Measurements from ENCODE around the gene MCHR1.

MCHR1 gene

DNA sequence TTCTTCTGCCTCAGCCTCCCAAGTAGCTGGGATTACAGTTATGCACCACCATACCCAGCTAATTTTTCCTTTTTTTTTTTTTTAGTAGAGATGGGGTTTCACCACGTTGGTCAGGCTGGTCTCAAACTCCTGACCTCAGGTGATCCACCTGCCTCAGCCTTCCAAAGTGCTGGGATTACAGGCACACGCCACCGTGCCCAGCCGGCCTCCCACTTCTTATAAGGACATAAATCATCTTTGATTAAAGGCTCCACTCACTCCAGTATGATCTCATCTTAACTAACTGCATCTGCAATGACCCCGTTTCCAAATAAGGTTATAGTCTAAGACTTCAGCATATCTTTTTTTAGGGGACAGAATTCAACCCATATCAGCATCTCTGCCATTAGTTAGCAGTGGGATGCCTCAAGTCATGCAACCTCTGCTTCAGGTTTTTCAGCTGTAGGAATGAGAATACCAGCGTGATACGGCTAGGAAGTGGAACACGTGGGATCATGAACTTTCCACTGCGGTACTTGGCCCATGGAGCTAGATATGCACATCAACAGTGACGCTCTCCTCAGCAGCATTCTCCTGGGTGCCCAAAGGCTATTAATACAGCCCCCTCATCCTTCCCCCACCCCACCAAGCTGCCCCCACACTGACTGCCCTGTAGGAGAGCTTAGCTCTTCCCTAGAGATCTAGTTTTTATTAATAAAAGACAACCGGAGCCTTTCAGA lies 41.4 kb downstream of the MCHR1 start:
- H3K9ac ChIP-seq (ENCODE audit: insufficient read length) = no peak overlapping the region
- DNase-seq (ENCODE audit: low read depth, low spot score) = no peak
- H3K36me3 ChIP-seq (ENCODE audit: insufficient read depth, low read length) = no peaks in the 10 kb centered on the region
- no peak overlapping the region for H3K4me3 ChIP-seq
- no peak overlapping the region for H3K27ac ChIP-seq
- no peak for TF ChIP-seq POLR2AphosphoS5 (IDR thresholded peaks at IDR 0.05; ENCODE audit: borderline replicate concordance, low read depth, low read length)
- no peaks in the 10 kb centered on the region for H3K9me3 ChIP-seq (ENCODE audit: low read depth, low read length)

GRCh38 chr22:40721266-40721665 lies 42.0 kb downstream of the MCHR1 start:
- DNase-seq (ENCODE audit: low read depth, low spot score) = no peak
- H3K4me3 ChIP-seq = no peak overlapping the region

GRCh38 chr22:40723396-40723933 lies 44.2 kb downstream of the MCHR1 start:
- H3K27ac ChIP-seq = no peak overlapping the region
- DNase-seq (ENCODE audit: low read depth, low spot score) = no peak
- TF ChIP-seq POLR2AphosphoS5 (IDR thresholded peaks at IDR 0.05; ENCODE audit: borderline replicate concordance, low read depth, low read length) (no peak), EZH2 (IDR thresholded peaks at IDR 0.05) (no peak), FOXP2 (optimal IDR thresholded peaks at IDR 0.05; ENCODE audit: control extremely low read depth, extremely low read length, insufficient read depth) (no peak)
- no peak overlapping the region for H3K9ac ChIP-seq (ENCODE audit: insufficient read length)
- H3K4me3 ChIP-seq = no peak overlapping the region
- no peaks in the 10 kb centered on the region for H3K36me3 ChIP-seq (ENCODE audit: insufficient read depth, low read length)
- no peaks in the 10 kb centered on the region for H3K9me3 ChIP-seq (ENCODE audit: low read depth, low read length)

More at GRCh38 chr22:40721266-40721665, 42.0 kb downstream of the MCHR1 start:
- Histone ChIP-seq H3K36me3 (ENCODE audit: insufficient read depth, low read length) (no peaks in the 10 kb centered on the region), H3K9ac (ENCODE audit: insufficient read length) (no peak overlapping the region), H3K27ac (no peak overlapping the region), H3K9me3 (ENCODE audit: low read depth, low read length) (no peaks in the 10 kb centered on the region)
- TF ChIP-seq POLR2AphosphoS5 (IDR thresholded peaks at IDR 0.05; ENCODE audit: borderline replicate concordance, low read depth, low read length) (no peak), FOXP2 (optimal IDR thresholded peaks at IDR 0.05; ENCODE audit: control extremely low read depth, extremely low read length, insufficient read depth) (no peak)

GRCh38 chr22:40726514-40726913 lies 47.2 kb downstream of the MCHR1 start:
- H3K27ac ChIP-seq = no peak overlapping the region
- no peak for TF ChIP-seq POLR2AphosphoS5 (IDR thresholded peaks at IDR 0.05; ENCODE audit: borderline replicate concordance, low read depth, low read length)

GRCh38 chr22:40727070-40727963 lies 48.0 kb downstream of the MCHR1 start:
- Histone ChIP-seq H3K36me3 (ENCODE audit: insufficient read depth, low read length) (no peaks in the 10 kb centered on the region), H3K9ac (ENCODE audit: insufficient read length) (peak overlapping the region; percentile 26), H3K9me3 (ENCODE audit: low read depth, low read length) (peaks cover 4% of the 10 kb centered on the region; the same call in 1 of the 2 replicates), H3K27ac (peak overlapping the region; percentile 30; the same call in 1 of the 2 replicates), H3K4me3 (no peak overlapping the region)
- no peak for DNase-seq (ENCODE audit: low read depth, low spot score)
- TF ChIP-seq POLR2AphosphoS5 (IDR thresholded peaks at IDR 0.05; ENCODE audit: borderline replicate concordance, low read depth, low read length) = no peak
- TF ChIP-seq FOXP2 (optimal IDR thresholded peaks at IDR 0.05; ENCODE audit: control extremely low read depth, extremely low read length, insufficient read depth) = no peak
- no peak for TF ChIP-seq EZH2 (IDR thresholded peaks at IDR 0.05)

More at GRCh38 chr22:40726514-40726913, 47.2 kb downstream of the MCHR1 start:
- Histone ChIP-seq H3K4me3 (no peak overlapping the region), H3K36me3 (ENCODE audit: insufficient read depth, low read length) (no peaks in the 10 kb centered on the region), H3K9me3 (ENCODE audit: low read depth, low read length) (peaks cover 4% of the 10 kb centered on the region; the same call in 1 of the 2 replicates), H3K9ac (ENCODE audit: insufficient read length) (no peak overlapping the region)
- DNase-seq (ENCODE audit: low read depth, low spot score) = no peak

- H3K9ac ChIP-seq (ENCODE audit: insufficient read length) = no peak overlapping the region
Observed at GRCh38 chr22:40727964-40728615, 48.8 kb downstream of the MCHR1 start.

GRCh38 chr22:40728731-40729189 lies 49.5 kb downstream of the MCHR1 start:
- Histone ChIP-seq H3K36me3 (ENCODE audit: insufficient read depth, low read length) (no peaks in the 10 kb centered on the region), H3K27ac (no peak overlapping the region), H3K9ac (ENCODE audit: insufficient read length) (no peak overlapping the region), H3K4me3 (no peak overlapping the region), H3K9me3 (ENCODE audit: low read depth, low read length) (peaks cover 4% of the 10 kb centered on the region; the same call in 1 of the 2 replicates)
- TF ChIP-seq POLR2AphosphoS5 (IDR thresholded peaks at IDR 0.05; ENCODE audit: borderline replicate concordance, low read depth, low read length) (no peak), FOXP2 (optimal IDR thresholded peaks at IDR 0.05; ENCODE audit: control extremely low read depth, extremely low read length, insufficient read depth) (no peak), EZH2 (IDR thresholded peaks at IDR 0.05) (no peak)
- DNase-seq (ENCODE audit: low read depth, low spot score) = no peak

More at GRCh38 chr22:40727964-40728615, 48.8 kb downstream of the MCHR1 start:
- Histone ChIP-seq H3K4me3 (no peak overlapping the region), H3K36me3 (ENCODE audit: insufficient read depth, low read length) (no peaks in the 10 kb centered on the region), H3K9me3 (ENCODE audit: low read depth, low read length) (peaks cover 4% of the 10 kb centered on the region; the same call in 1 of the 2 replicates), H3K27ac (no peak overlapping the region)
- TF ChIP-seq FOXP2 (optimal IDR thresholded peaks at IDR 0.05; ENCODE audit: control extremely low read depth, extremely low read length, insufficient read depth) = no peak
- no peak for TF ChIP-seq EZH2 (IDR thresholded peaks at IDR 0.05)
- no peak for TF ChIP-seq POLR2AphosphoS5 (IDR thresholded peaks at IDR 0.05; ENCODE audit: borderline replicate concordance, low read depth, low read length)
- no peak for DNase-seq (ENCODE audit: low read depth, low spot score)

- Histone ChIP-seq H3K36me3 (ENCODE audit: insufficient read depth, low read length) (no peaks in the 10 kb centered on the region), H3K9me3 (ENCODE audit: low read depth, low read length) (peaks cover 4% of the 10 kb centered on the region; the same call in 1 of the 2 replicates), H3K4me3 (no peak overlapping the region), H3K9ac (ENCODE audit: insufficient read length) (no peak overlapping the region), H3K27ac (no peak overlapping the region)
- TF ChIP-seq EZH2 (IDR thresholded peaks at IDR 0.05) = no peak
- no peak for TF ChIP-seq FOXP2 (optimal IDR thresholded peaks at IDR 0.05; ENCODE audit: control extremely low read depth, extremely low read length, insufficient read depth)
- no peak for TF ChIP-seq POLR2AphosphoS5 (IDR thresholded peaks at IDR 0.05; ENCODE audit: borderline replicate concordance, low read depth, low read length)
- DNase-seq (ENCODE audit: low read depth, low spot score) = no peak
Observed at GRCh38 chr22:40729284-40729683, 50.0 kb downstream of the MCHR1 start.

Data from SK-N-MC (cell line).